Lower leg skin (tissue), 3 donors: Measurements from ENCODE around the gene SYT17.

Experiments
- POLR2A ChIP-seq, 2 donors: fragments of 450-650 bp; IDR thresholded peaks; one replicate each; pipeline ENCODE4 v1.6.1; 2016 to 2017; ENCODE audit warnings: antibody characterized with exemption in 2 of 2, mild to moderate bottlenecking in 1 of 2, moderate library complexity in 1 of 2
- TF ChIP-seq, protein P1 (sequence below), 3 donors: fragments of 450-650 bp; IDR thresholded peaks; one replicate each; pipeline ENCODE4 v1.5.1; 2016; ENCODE audit warnings: antibody characterized with exemption in 3 of 3, mild to moderate bottlenecking in 3 of 3, moderate library complexity in 2 of 3

DNA sequence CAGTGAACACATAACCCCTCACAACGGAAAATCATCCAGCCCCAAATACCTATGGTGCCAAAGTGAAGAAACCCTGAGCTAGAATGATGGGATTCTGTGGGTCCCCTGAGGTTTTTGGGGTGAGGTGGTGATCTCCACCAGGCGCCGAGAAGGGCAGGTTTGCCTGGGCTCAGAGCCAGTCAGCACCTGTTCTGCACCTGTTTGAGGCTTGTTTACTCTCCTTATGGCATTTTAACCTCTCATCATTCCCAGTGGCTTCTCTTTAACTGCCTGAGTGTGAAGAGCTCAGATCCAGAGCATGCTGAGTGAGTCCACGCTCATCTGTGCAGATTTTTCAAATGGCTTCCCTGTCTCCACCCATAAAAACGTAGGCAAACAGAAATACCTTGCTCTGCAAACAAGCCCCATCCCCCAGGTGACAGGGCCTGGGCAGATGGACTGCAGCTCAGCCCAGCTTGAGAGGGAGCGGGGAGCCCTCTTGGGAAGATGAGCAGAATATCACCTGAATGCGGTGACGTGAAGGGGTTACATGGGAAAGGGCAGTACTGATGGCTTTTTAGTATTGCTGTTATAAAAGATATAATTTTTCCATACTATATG is 77.4 kb downstream of the SYT17 start:
- no peak for TF ChIP-seq POLR2A (IDR thresholded peaks at IDR 0.05)
- TF ChIP-seq, protein P1, sequence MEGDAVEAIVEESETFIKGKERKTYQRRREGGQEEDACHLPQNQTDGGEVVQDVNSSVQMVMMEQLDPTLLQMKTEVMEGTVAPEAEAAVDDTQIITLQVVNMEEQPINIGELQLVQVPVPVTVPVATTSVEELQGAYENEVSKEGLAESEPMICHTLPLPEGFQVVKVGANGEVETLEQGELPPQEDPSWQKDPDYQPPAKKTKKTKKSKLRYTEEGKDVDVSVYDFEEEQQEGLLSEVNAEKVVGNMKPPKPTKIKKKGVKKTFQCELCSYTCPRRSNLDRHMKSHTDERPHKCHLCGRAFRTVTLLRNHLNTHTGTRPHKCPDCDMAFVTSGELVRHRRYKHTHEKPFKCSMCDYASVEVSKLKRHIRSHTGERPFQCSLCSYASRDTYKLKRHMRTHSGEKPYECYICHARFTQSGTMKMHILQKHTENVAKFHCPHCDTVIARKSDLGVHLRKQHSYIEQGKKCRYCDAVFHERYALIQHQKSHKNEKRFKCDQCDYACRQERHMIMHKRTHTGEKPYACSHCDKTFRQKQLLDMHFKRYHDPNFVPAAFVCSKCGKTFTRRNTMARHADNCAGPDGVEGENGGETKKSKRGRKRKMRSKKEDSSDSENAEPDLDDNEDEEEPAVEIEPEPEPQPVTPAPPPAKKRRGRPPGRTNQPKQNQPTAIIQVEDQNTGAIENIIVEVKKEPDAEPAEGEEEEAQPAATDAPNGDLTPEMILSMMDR (IDR thresholded peaks at IDR 0.05) = no peak
